Measurements from ENCODE around the gene ZNF236.

ZNF236 gene

GRCh38 chr18:76821875-76822505, 367 bp upstream of the ZNF236 start:
- peak; percentile 33 for DNase-seq

GRCh38 chr18:76823161-76823538, 793 bp downstream of the ZNF236 start:
- DNase-seq: no peak

GRCh38 chr18:76823587-76824011, 1.2 kb downstream of the ZNF236 start:
- no peak for DNase-seq

- DNase-seq: no peak
These were observed 1.9 kb downstream of the ZNF236 start for GRCh38 chr18:76824145-76824676.

GRCh38 chr18:76824754-76825153, 2.4 kb downstream of the ZNF236 start:
- no peak for DNase-seq

GRCh38 chr18:76827205-76828200, 5.1 kb downstream of the ZNF236 start:
- DNase-seq: no peak

GRCh38 chr18:76834379-76834778, 12.0 kb downstream of the ZNF236 start:
- DNase-seq: no peak

GRCh38 chr18:76835380-76835779, 13.0 kb downstream of the ZNF236 start:
- no peak for DNase-seq

GRCh38 chr18:76837071-76837470, 14.7 kb downstream of the ZNF236 start:
- no peak for DNase-seq

- no peak for DNase-seq
These were observed 15.8 kb downstream of the ZNF236 start for GRCh38 chr18:76838182-76838581.

GRCh38 chr18:76839086-76839794, 16.9 kb downstream of the ZNF236 start:
- DNase-seq: no peak

- DNase-seq: no peak
These were observed 20.6 kb downstream of the ZNF236 start for GRCh38 chr18:76842837-76843530.

- no peak for DNase-seq
These were observed 21.8 kb downstream of the ZNF236 start for GRCh38 chr18:76844144-76844543.

GRCh38 chr18:76844742-76845477, 22.6 kb downstream of the ZNF236 start:
- no peak for DNase-seq

- DNase-seq: no peak
These were observed 23.9 kb downstream of the ZNF236 start for GRCh38 chr18:76846217-76846616.

- no peak for DNase-seq
These were observed 25.6 kb downstream of the ZNF236 start for GRCh38 chr18:76847916-76848315.

- DNase-seq: no peak
These were observed 27.8 kb downstream of the ZNF236 start for GRCh38 chr18:76850112-76850511.

GRCh38 chr18:76855594-76855993, 33.2 kb downstream of the ZNF236 start:
- DNase-seq: no peak

- no peak for DNase-seq
These were observed 35.1 kb downstream of the ZNF236 start for GRCh38 chr18:76857476-76857875.

GRCh38 chr18:76859474-76860339, 37.4 kb downstream of the ZNF236 start:
- DNase-seq: no peak

GRCh38 chr18:76860411-76860810, 38.1 kb downstream of the ZNF236 start:
- DNase-seq: no peak
